ENCODE results near the gene KCTD1. TPM values are rescaled to one million over a fixed set of nuclear protein-coding genes. Genes with fewer than 3 reads are reported as not detected.

Gene KCTD1
- total and polyA plus RNA-seq, 2 of the 8 experiments (the other 6 are each of a cell fraction or from before 2014, with no cell fraction given) = 7.7 to 14.0 TPM

DNA sequence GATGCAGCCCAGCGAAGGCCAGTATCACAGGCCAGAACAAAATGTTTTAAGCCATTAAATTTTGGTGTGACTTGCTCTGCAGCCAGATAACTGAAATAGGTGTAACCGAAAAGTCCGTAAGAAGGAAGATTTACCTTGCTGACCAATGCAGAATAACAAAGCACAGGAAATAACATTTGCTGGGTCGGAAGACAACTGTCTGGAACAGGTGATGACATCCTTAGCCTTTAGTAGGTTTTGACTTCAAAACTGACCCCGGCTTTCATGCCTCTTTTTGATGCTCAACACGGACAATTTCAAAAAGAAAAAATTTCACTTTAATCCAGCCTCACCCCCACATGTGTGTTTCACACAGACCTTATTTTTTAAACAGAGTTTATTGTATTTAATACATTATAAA, 93.7 kb downstream of the KCTD1 start:
- H3K9ac ChIP-seq (replicated peaks in 1 of 4; ENCODE audit: extremely low read depth in 1 of 4, low read depth in 3 of 4, low read length in 3 of 4) = no peak overlapping the region
- no peak overlapping the region for H2AK5ac ChIP-seq (ENCODE audit: low read depth, low read length)
- TF ChIP-seq, protein P1, sequence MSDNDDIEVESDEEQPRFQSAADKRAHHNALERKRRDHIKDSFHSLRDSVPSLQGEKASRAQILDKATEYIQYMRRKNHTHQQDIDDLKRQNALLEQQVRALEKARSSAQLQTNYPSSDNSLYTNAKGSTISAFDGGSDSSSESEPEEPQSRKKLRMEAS (IDR thresholded peaks at IDR 0.05) = no peak
- no peak for TF ChIP-seq SRF (IDR thresholded peaks at IDR 0.05; ENCODE audit: low read depth, low read length)
- TF ChIP-seq PHF8 (conservative IDR thresholded peaks at IDR 0.05; ENCODE audit: low read depth, low read length) = no peak
- H3K4me2 ChIP-seq (ENCODE audit: insufficient read depth in 1 of 2, low read depth in 2 of 2, low read length in 2 of 2) = no peak overlapping the region
- H4K5ac ChIP-seq (ENCODE audit: insufficient read length, low read depth, low read length) = no peak overlapping the region
- no peak overlapping the region for H4K91ac ChIP-seq (replicated peaks; ENCODE audit: insufficient read length, low read length)
- H2BK120ac ChIP-seq (replicated peaks; ENCODE audit: low read depth, low read length) = no peak overlapping the region
- no peak overlapping the region for H3K27ac ChIP-seq (ENCODE audit: low read depth, low read length)
- H3K79me1 ChIP-seq (ENCODE audit: low read depth, low read length) = no peaks in the 10 kb centered on the region
- no peak overlapping the region for H3K4ac ChIP-seq (replicated peaks; ENCODE audit: insufficient read length, low read depth, low read length)
- H3K14ac ChIP-seq (ENCODE audit: insufficient read length) = no peak overlapping the region
- H3K27me3 ChIP-seq (replicated peaks in 1 of 4; ENCODE audit: control insufficient read depth in 3 of 4, extremely low read depth in 1 of 4, insufficient read depth in 3 of 4, low read length in 3 of 4) = peaks cover 0 to 7% (median 5%) of the 10 kb centered on the region in 4 experiments; a peak in 3 of 7 replicates
- peaks cover 3 to 7% (median 6%) of the 10 kb centered on the region in 4 experiments; a peak in 6 of 7 replicates for H3K4me1 ChIP-seq (replicated peaks in 1 of 4; ENCODE audit: control insufficient read depth in 3 of 4, insufficient read depth in 4 of 4, low read length in 3 of 4)
- CTCF ChIA-PET (ENCODE audit: partially characterized antibody) = no interaction called here
- FAIRE-seq (no peak), DNase-seq (ENCODE audit: low read depth in 1 of 2, low spot score in 2 of 2) (no peak)
- H2BK20ac ChIP-seq (ENCODE audit: low read length) = no peak overlapping the region
- no peak overlapping the region for H3K4me3 ChIP-seq (ENCODE audit: extremely low read depth in 1 of 4, insufficient read depth in 2 of 4, low read depth in 3 of 4, low read length in 4 of 4)
- no peaks in the 10 kb centered on the region for H3K9me3 ChIP-seq (ENCODE audit: insufficient read depth in 2 of 2, low read depth in 1 of 2, low read length in 1 of 2)
- no peak overlapping the region for H4K8ac ChIP-seq (ENCODE audit: extremely low read depth, insufficient read depth, low read length)
- POLR2A ChIA-PET (ENCODE audit: partially characterized antibody) = no interaction called here
- no peak overlapping the region for H2BK5ac ChIP-seq (ENCODE audit: low read depth, low read length)
- no peak overlapping the region for H2AFZ ChIP-seq (ENCODE audit: low read length)
- no peak overlapping the region for H3K18ac ChIP-seq (ENCODE audit: extremely low read depth, low read length)
- H3K36me3 ChIP-seq (ENCODE audit: control insufficient read depth in 2 of 4, insufficient read depth in 4 of 4, low read length in 3 of 4) = peaks cover 0 to 3% (median 0%) of the 10 kb centered on the region in 4 experiments; a peak in 2 of 8 replicates
- no peak overlapping the region for H3K56ac ChIP-seq (replicated peaks; ENCODE audit: insufficient read length, low read depth, low read length)
- no peaks in the 10 kb centered on the region for H4K20me1 ChIP-seq (replicated peaks in 1 of 2; ENCODE audit: control insufficient read depth in 1 of 2, insufficient read depth in 2 of 2, low read length in 2 of 2)
- H3K79me2 ChIP-seq (ENCODE audit: control insufficient read depth in 1 of 2, insufficient read depth in 2 of 2, low read length in 2 of 2) = no peaks in the 10 kb centered on the region
- H2BK15ac ChIP-seq (ENCODE audit: low read length) = 0 out of 2 replicates have a peak overlapping the region, but pooled peaks have one; percentile 49
- no peak overlapping the region for H3K23ac ChIP-seq (ENCODE audit: insufficient read length)
- no peaks in the 10 kb centered on the region for H3K23me2 ChIP-seq (ENCODE audit: low read depth, low read length)
- H2BK12ac ChIP-seq (ENCODE audit: low read depth, low read length) = no peak overlapping the region
- WGBS, 2 experiments (ENCODE audit: extremely low coverage in 1 of 2, insufficient coverage in 1 of 2, insufficient read length in 1 of 2, insufficient replicate concordance in 2 of 2, low coverage in 1 of 2, low lambda C conversion rate in 2 of 2, missing lambda C conversion rate in 1 of 2) = 94% methylated on average over 6 of the region's 6 CpGs; no CpG with 5 or more reads in 1 of the 2 experiments

Measured in H1 (cell line).